NCI-H69 (cell line): ENCODE results near the gene ITIH4.

Experiments used
- DNase-seq: peaks from one replicate; lab custom pipeline; 2025; lab: John Stamatoyannopoulos, UW

Gene ITIH4

DNA sequence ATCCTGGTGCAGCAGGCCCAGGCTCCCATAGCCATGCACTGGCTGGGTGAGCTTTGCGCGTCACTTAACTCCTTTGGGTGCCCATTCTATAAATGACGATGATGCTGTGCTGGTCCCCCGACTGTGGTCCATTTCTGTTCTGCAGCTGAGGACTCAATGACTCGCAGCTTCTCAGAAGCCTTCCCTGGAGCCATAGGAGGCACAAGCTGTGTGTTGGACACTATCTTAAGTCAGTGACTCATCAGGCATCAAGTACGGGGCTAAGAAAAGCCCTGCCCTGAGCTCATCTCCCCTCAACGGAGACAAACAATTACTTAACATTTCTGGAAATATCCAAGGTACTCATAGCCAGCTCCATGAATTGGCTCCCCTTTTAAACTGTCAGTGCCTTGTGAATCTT, 18.1 kb upstream of the ITIH4 start:
- no peak for DNase-seq

DNA sequence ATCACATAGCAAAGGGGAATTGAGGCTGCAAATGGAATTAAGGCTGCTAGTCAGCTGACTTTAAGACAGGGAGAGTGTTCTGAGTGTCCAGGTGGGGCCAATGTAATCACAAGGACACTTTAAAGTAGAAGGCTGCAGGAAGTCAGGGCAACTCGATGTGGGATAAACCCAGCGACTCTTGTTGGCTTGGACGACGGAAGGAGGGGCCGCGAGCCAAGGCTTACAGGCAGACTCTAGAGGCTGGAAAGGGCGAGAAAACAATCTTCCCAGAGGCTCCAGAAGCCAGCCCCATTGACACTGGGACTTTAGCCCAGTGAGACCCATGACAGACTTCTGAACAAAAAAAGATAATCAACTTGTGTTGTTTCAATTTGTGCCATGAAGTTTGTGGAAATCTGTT, 17.3 kb upstream of the ITIH4 start:
- no peak for DNase-seq

DNA sequence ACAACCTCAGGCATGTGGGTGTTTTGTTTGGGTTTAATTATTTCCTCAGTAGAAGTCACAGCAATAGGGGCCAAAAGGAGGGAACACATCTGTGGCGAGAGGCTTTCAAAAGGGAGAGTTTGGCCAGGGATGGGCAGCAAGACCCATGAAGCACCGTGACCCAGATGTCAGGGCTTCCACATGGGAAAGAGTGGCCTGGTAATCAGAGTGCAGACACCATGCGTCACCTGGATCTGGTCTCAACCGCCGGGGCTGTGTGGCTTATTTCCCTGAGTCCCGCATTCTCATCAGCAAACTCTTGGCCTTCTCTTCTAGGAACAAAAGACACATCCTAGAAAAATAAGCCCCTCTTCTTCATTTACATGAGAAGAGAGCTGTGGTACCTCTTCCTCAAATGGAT, 16.8 kb upstream of the ITIH4 start:
- no peak for DNase-seq

DNA sequence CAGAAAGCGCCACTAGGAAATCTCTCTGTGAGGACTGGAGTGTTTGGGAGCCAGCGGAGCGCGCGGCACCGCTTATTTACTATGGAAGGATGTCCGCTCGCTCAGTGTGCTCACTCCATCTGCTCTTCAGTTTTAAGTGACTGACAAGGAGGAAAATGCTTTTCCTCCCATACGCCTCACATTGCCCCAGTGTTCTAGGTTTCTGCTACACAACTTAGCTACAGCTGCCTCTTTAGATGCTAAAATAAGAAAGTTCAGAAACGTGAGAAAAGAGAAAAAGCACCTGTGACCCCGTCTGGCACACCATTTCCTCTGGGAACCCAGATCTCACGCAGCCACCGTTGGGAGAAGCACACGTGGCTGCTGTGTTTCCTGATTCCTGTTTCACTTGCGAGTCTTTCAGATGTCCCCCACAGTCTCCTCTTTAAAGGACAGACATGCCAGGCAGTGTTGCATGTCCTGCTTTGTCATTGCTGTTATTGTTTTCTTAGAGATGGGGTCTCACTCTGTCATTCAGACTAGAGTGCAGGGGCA, 16.0 kb upstream of the ITIH4 start:
- DNase-seq: no peak

GRCh38 chr3:52845691-52846431, 15.4 kb upstream of the ITIH4 start:
- DNase-seq: no peak

GRCh38 chr3:52845157-52845556, 14.7 kb upstream of the ITIH4 start:
- DNase-seq: no peak

DNA sequence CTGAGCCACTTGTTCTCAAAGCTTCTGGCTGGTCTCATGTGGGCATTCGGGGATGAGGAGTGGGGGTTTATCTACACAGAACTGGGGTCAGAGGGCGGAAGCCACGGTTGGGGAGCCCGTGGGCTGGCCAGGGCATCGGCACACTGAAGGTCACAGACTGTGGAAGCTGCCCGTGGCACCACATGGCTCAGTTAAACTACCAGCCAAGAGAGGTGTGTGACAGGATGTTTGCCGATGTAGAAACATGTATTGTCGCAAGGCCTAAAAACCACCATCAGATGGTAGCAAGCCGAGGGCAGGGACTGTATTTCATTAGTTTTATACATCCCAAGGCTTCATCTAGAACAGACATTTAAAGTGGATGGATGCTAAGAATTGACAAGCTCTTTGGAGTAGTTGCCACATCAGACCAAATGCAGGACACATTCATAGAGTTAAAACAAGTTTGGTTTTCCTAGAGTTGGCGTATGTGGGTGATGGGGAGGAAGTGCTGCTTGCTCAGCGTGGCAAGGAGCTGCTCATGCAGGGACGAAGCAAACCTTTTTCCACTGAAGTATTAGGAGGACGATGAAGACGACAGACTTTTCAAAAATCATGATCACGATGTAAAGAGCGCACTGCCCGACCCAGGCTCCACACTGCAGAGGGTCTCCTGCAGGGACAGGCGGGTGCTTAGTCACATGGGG, 14.0 kb upstream of the ITIH4 start:
- no peak for DNase-seq

GRCh38 chr3:52843881-52844280, 13.4 kb upstream of the ITIH4 start:
- DNase-seq: no peak

GRCh38 chr3:52843108-52843865, 12.8 kb upstream of the ITIH4 start:
- no peak for DNase-seq

- DNase-seq: no peak
Measured at GRCh38 chr3:52842424-52842823, 12.0 kb upstream of the ITIH4 start.

DNA sequence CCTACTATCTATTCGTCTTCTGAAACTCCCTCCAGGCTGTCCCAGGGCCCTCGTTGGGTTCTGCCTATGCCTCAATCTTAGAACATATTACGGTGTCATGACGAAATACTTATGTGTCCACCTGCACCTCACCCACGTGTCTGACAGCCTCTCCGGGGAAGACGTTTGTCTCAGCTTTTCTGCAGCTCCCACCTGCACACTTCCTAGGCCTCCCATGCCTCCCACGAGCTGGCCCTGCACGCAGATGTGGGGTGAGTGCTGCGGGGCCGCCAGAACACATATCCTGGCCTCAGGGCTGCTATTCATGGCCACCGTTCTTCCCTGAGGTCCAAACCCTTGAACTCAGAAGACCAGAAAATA, 11.5 kb upstream of the ITIH4 start:
- DNase-seq: no peak

GRCh38 chr3:52841211-52841980, 10.9 kb upstream of the ITIH4 start:
- DNase-seq: no peak

GRCh38 chr3:52839892-52840545, 9.5 kb upstream of the ITIH4 start:
- no peak for DNase-seq

- DNase-seq: no peak
Measured at GRCh38 chr3:52839268-52839575, 8.8 kb upstream of the ITIH4 start.

GRCh38 chr3:52838561-52839267, 8.2 kb upstream of the ITIH4 start:
- no peak for DNase-seq

GRCh38 chr3:52836986-52837385, 6.5 kb upstream of the ITIH4 start:
- DNase-seq: no peak

DNA sequence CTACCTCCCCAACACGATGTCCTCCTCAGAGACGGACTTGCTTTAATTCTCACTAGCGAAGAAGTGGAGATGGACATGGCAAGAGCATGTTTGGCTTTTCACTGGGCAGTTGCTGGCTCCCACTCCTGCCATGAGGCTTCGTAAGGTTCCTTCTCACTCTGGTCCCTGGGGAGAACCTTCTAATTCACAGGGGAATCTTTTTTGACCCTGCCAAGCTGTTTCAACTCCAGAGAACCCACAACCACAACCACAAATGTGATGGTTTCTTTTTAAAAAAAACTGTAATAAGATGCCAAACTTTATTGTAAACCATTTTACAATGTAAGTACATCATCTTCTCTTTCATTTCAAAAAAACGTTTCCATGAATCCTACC, 6.0 kb upstream of the ITIH4 start:
- DNase-seq: no peak

DNA sequence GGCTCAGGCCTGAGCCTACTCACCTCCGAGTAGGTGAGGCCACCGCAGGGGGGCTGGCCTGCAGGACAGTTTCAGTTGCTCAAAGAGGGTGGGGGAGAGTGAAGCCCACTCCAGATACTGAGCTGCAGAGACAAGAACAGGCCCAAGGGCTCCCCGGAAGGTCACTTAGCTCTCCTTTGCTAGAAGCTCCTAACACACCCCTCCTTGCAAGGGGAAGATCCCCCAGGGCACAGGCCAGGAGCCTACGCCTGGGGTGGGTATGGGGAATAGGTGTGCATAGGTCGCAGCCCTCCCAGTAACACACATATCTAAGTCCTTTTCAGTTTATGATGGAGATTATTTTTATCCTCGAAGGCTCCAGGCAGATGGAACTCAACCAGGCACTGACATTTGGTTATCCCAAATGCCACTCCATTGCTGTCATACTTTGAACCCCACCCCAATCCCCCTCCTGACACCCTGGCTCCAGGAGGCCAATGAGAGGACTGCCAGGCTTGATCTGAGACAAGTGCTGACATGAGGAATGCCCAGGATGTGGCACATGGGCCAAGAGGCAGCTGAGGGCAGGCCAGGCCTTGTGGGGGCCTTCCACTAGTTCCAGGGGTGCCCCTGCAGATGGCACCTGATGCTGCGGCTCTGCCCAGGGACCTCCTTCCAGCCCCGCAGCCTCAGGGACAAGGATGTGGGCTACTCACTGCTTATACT, 5.4 kb upstream of the ITIH4 start:
- no peak for DNase-seq

DNA sequence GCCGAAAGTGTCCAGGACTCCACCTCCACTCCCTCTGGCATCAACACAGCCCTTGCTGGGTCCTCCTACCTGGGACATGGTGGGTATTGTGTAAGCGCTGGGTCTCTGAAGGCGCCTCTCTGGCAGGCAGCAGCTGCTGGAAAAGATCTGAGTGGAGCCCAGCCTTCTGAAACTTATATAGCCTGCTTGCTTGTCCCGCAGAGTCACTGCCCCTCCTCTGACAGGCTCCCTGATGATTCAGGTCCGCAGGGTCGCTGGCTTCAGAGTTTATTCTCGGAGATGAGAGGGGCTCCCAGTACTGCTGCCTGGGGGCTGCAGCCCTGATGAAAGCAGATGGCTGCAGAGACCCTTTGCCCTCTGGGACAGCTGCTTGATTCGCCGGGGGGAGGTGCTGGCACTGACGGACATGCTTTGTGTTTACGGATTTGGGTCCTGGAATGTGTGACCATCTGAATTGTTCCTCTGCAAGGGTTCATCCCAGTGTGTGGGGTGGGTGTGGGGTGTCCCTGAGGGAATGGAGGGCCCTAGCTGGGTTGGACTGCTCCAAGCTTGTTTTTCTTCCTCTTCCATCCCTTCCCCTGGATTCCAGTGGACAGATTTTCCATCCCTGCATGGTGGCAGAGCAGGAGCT, 4.5 kb upstream of the ITIH4 start, which contains the start of gene MUSTN1:
Gene MUSTN1 (minus strand): TSS at position 149 of the 631 bp plus-strand sequence. CDS start 71 bp downstream, at position 78.
- DNase-seq: no peak

- DNase-seq: no peak
Measured at GRCh38 chr3:52833202-52833601, 2.7 kb upstream of the ITIH4 start.
